Measurements from ENCODE around the gene APLP2. TPM values are rescaled to one million over a fixed set of nuclear protein-coding genes. Genes with fewer than 3 reads are reported as not detected.
A peak's percentile ranks its signal among the peaks of the same experiment; 100 is the strongest.

APLP2 gene
- total and polyA plus RNA-seq, 4 donors: 235 to 532 (median 524) TPM

DNA sequence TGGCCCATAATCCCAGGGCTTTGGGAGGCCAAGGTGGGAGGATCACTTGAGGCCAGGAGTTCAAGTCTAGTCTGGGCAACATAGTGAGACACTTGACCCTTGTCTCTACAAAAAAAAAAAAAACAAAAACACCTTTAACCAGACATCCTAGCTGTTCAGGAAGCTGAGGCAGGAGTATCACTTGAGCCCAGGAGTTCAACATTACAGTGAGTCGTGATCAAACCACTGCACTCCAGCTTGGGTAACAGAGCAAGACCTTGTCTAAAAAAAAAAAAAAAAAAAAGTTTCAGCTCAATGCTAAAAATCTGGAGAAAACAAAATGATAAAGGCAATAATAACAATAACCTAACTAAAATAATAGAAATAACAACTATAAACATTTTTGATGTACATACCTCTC lies 22.6 kb upstream of the APLP2 start:
- ATAC-seq (ENCODE audit: insufficient read depth, low FRiP score) (no peak), DNase-seq (no peak)
- no peak for TF ChIP-seq CTCF (IDR thresholded peaks at IDR 0.05; ENCODE audit: control extremely low read depth, extremely low read depth)
- no peak overlapping the region for H3K9ac ChIP-seq (ENCODE audit: insufficient read depth in 1 of 2, low read length in 2 of 2)
- H3K4me3 ChIP-seq: no peak overlapping the region
- WGBS, 2 donors: 60 to 73% methylated on average over 1 of the region's 1 CpG
- H3K36me3 ChIP-seq (ENCODE audit: control insufficient read depth in 4 of 4, insufficient read depth in 4 of 4, low read length in 4 of 4): no peaks in the 10 kb centered on the region
- H3K9me3 ChIP-seq (ENCODE audit: control insufficient read depth in 4 of 4, insufficient read depth in 3 of 4, low read length in 3 of 4): no peaks in the 10 kb centered on the region
- no peak overlapping the region for H3K27ac ChIP-seq (ENCODE audit: low read depth in 1 of 2, low read length in 1 of 2)
- no peaks in the 10 kb centered on the region for H3K27me3 ChIP-seq (ENCODE audit: control insufficient read depth in 3 of 3, insufficient read depth in 3 of 3, low read length in 2 of 3)
- peaks cover 0 to 7% (median 0%) of the 10 kb centered on the region in 5 donors for H3K4me1 ChIP-seq (ENCODE audit: control insufficient read depth in 5 of 5, insufficient read depth in 5 of 5, low read length in 5 of 5)

DNA sequence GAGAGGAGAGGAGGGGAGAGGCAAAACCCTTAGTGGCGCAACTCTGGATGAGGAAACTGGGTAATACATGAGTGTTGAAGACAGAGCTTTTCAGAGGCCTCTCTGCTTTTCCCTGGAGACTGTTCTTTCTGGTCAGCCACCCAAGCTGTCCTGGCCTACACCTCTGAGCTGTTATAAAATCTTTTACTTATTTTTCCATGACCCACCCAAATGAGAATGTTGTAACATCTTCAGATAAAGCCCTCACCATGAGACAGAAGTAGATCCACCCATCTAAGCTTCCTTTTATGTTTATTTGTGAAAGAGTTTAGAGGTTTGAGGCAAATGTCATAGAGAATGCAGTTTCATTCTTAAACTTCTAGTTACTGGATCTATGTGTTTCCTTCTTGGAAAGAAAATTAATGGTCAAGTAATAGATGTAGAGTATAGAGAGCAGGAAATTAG lies 20.3 kb upstream of the APLP2 start:
- H3K27ac ChIP-seq (ENCODE audit: low read depth in 1 of 2, low read length in 1 of 2): no peak overlapping the region
- 57 to 81% methylated on average over 1 of the region's 1 CpG for WGBS, 2 donors
- ATAC-seq (ENCODE audit: insufficient read depth, low FRiP score) (no peak), DNase-seq (no peak)
- no peaks in the 10 kb centered on the region for H3K27me3 ChIP-seq (ENCODE audit: control insufficient read depth in 3 of 3, insufficient read depth in 3 of 3, low read length in 2 of 3)
- H3K9ac ChIP-seq (ENCODE audit: insufficient read depth in 1 of 2, low read length in 2 of 2): no peak overlapping the region
- no peak overlapping the region for H3K4me3 ChIP-seq
- TF ChIP-seq CTCF (IDR thresholded peaks at IDR 0.05; ENCODE audit: control extremely low read depth, extremely low read depth): no peak
- H3K4me1 ChIP-seq (ENCODE audit: control insufficient read depth in 5 of 5, insufficient read depth in 5 of 5, low read length in 5 of 5): peaks cover 0 to 7% (median 0%) of the 10 kb centered on the region in 5 donors
- no peaks in the 10 kb centered on the region for H3K36me3 ChIP-seq (ENCODE audit: control insufficient read depth in 4 of 4, insufficient read depth in 4 of 4, low read length in 4 of 4)
- H3K9me3 ChIP-seq (ENCODE audit: control insufficient read depth in 4 of 4, insufficient read depth in 3 of 4, low read length in 3 of 4): no peaks in the 10 kb centered on the region

DNA sequence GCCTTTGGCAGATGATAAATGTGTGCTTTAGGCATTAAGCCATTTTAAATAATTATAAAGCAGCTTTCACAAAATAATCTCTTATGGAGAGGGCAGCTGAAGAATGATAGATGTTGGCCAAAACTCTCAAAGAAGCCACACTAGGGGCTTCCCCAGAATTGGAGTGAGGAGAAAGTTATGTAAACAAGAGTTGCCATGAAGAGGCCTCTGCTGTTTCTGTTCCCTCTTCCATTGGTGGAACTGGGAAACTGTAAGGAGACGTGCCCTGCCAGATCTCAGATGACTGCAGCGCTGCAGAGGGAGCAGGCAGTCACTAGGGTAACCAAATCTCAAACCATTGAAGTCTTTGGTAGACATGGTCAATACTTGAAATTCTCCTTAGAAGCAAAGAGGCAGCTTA lies 19.4 kb upstream of the APLP2 start:
- no peak for TF ChIP-seq CTCF (IDR thresholded peaks at IDR 0.05; ENCODE audit: control extremely low read depth, extremely low read depth)

DNA sequence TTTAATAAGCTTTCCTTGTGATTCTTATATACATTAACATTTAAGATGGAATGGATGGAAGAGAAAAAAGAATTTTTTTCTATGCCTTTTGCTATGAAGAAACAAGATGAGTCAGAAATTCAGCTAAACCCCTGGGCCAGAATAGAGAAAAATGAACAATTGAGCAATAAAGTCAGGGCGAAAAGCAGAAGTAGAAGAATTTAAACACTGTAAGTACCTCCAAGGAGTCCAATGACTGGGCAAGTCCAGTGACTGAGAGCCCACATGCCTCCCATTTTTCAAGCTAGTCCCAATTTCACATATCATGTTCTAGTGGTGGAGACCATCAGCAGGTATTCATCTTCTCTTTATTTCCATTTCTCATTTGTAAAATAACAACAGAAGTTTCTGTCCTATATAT lies 18.6 kb upstream of the APLP2 start:
- no peak overlapping the region for H3K27ac ChIP-seq (ENCODE audit: low read depth in 1 of 2, low read length in 1 of 2)

More for the DNA sequence above, 19.4 kb upstream of the APLP2 start:
- Histone ChIP-seq H3K27me3 (ENCODE audit: control insufficient read depth in 3 of 3, insufficient read depth in 3 of 3, low read length in 2 of 3) (no peaks in the 10 kb centered on the region), H3K9ac (ENCODE audit: insufficient read depth in 1 of 2, low read length in 2 of 2) (no peak overlapping the region), H3K4me1 (ENCODE audit: control insufficient read depth in 5 of 5, insufficient read depth in 5 of 5, low read length in 5 of 5) (peaks cover 0 to 7% (median 0%) of the 10 kb centered on the region in 5 donors), H3K9me3 (ENCODE audit: control insufficient read depth in 4 of 4, insufficient read depth in 3 of 4, low read length in 3 of 4) (no peaks in the 10 kb centered on the region), H3K36me3 (ENCODE audit: control insufficient read depth in 4 of 4, insufficient read depth in 4 of 4, low read length in 4 of 4) (no peaks in the 10 kb centered on the region), H3K27ac (ENCODE audit: low read depth in 1 of 2, low read length in 1 of 2) (peak overlapping the region in 1 of 2 donors; percentile 53), H3K4me3 (no peak overlapping the region)
- peak; percentile 48 to 55 (median 53) for DNase-seq
- WGBS, 2 donors: 39 to 45% methylated on average over 2 of the region's 2 CpGs
- peak; percentile 63 for ATAC-seq (ENCODE audit: insufficient read depth, low FRiP score)

More for the DNA sequence above, 18.6 kb upstream of the APLP2 start:
- WGBS, 2 donors: 20 to 60% methylated on average over 1 of the region's 1 CpG
- H3K9me3 ChIP-seq (ENCODE audit: control insufficient read depth in 4 of 4, insufficient read depth in 3 of 4, low read length in 3 of 4): no peaks in the 10 kb centered on the region
- peak; percentile 61 for ATAC-seq (ENCODE audit: insufficient read depth, low FRiP score)
- no peak for DNase-seq
- no peak overlapping the region for H3K4me3 ChIP-seq
- H3K36me3 ChIP-seq (ENCODE audit: control insufficient read depth in 4 of 4, insufficient read depth in 4 of 4, low read length in 4 of 4): no peaks in the 10 kb centered on the region
- peaks cover 0 to 13% (median 0%) of the 10 kb centered on the region in 5 donors for H3K4me1 ChIP-seq (ENCODE audit: control insufficient read depth in 5 of 5, insufficient read depth in 5 of 5, low read length in 5 of 5)
- H3K27me3 ChIP-seq (ENCODE audit: control insufficient read depth in 3 of 3, insufficient read depth in 3 of 3, low read length in 2 of 3): no peaks in the 10 kb centered on the region
- no peak for TF ChIP-seq CTCF (IDR thresholded peaks at IDR 0.05; ENCODE audit: control extremely low read depth, extremely low read depth)
- H3K9ac ChIP-seq (ENCODE audit: insufficient read depth in 1 of 2, low read length in 2 of 2): no peak overlapping the region
